Loucy (cell line): ENCODE data around the gene SIX3.

Experiments
- EZH2phosphoT487 ChIP-seq: fragments of 200-600 bp; IDR thresholded peaks from 2 replicates; pipeline ENCODE4 v1.6.1; 2018; ENCODE audit warnings: antibody characterized with exemption, mild to moderate bottlenecking, moderate library complexity, borderline replicate concordance
- TF ChIP-seq, protein P1 (sequence below): fragments of 200-600 bp; sonication (generic); conservative IDR thresholded peaks from 2 replicates; pipeline ENCODE4 v1.5.1; 2014; ENCODE audit warnings: mild to moderate bottlenecking, antibody characterized with exemption, low read length

DNA sequence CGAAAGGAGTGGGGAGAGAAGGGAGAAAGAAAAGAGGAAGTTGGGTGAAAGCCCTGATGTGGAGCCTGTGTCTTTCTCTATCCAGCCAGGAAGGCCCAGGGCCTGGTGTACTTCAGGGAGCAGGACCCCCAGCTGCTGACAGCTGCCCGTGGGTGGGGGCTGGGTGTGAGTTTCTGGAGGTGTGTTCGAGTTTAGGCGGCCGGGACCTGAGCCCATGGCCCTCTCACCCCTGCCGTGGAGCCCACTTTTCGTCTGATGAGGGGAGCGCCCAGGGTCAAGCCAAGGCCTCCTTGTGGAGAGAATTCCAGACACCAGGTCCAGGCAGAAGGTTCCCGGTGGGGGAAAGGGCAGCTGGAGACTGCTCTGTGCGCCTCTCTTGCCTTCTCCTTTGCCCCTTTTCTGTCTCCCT lies 2.2 kb downstream of the SIX3 start:
- TF ChIP-seq, protein P1, sequence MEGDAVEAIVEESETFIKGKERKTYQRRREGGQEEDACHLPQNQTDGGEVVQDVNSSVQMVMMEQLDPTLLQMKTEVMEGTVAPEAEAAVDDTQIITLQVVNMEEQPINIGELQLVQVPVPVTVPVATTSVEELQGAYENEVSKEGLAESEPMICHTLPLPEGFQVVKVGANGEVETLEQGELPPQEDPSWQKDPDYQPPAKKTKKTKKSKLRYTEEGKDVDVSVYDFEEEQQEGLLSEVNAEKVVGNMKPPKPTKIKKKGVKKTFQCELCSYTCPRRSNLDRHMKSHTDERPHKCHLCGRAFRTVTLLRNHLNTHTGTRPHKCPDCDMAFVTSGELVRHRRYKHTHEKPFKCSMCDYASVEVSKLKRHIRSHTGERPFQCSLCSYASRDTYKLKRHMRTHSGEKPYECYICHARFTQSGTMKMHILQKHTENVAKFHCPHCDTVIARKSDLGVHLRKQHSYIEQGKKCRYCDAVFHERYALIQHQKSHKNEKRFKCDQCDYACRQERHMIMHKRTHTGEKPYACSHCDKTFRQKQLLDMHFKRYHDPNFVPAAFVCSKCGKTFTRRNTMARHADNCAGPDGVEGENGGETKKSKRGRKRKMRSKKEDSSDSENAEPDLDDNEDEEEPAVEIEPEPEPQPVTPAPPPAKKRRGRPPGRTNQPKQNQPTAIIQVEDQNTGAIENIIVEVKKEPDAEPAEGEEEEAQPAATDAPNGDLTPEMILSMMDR: no peak
- no peak for TF ChIP-seq EZH2phosphoT487
